Frontal cortex (tissue), 4 donors: ENCODE data around the gene KLHL10. TPM values are rescaled to one million over a fixed set of nuclear protein-coding genes. Genes with fewer than 3 reads are reported as not detected.

Experiments
- DNase-seq, 2 donors: peaks; one replicate each; pipeline ENCODE4 v3.0.0; 2012; ENCODE audit warnings: low spot score in 2 of 2
- FAIRE-seq: peaks from 2 replicates; lab custom pipeline; 2012; peaks lifted over from hg19 to GRCh38; lab: Jason Lieb, UNC
- total RNA-seq: library from RNA; depleted of rRNA; stranded (reverse); fragments of >200 nt; gene quantifications from one replicate; pipeline ENCODE4 v1.2.3, GENCODE V29; 2014
- donor health status: control.
- donor health status: control.
- donor health status: control.

KLHL10 gene
- total RNA-seq = under 0.01 TPM

DNA sequence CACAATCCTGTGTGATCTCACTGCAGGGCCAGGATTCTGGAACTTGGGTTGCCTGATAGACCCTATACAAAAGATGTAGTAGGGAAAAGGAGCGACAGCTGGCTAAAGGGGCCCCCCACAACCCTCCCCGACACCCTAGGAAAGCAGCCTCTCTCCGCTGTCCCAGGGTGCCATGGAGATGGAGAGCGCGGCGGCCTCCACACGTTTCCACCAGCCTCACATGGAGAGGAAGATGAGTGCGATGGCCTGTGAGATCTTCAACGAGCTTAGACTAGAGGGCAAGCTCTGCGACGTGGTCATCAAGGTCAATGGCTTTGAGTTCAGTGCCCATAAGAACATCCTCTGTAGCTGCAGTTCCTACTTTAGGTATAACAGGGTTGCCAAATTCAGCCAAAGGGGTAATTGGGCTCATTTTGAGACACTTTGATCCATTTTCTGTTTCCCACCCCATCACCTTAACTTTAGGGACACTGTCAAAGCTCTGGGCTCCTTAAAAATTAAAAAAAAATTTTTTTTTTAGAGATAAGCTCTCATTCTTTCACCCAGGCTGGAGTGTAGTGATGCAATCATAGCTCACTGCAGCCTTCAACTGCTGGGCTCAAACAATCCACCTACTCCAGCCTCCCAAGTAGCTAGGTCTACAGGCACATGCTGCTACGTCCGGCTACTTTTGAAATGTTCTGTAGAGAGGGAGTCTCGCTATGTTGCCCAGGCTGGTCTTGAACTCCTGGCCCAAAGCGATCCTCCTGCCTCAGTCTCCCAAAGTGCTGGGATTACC, at the start of gene KLHL10:
Gene KLHL10, plus strand, starts transcription at position 65 of the 778 bp plus-strand sequence. Its CDS starts 108 bp downstream, at position 173.
- DNase-seq (no peak), FAIRE-seq (no peak)

DNA sequence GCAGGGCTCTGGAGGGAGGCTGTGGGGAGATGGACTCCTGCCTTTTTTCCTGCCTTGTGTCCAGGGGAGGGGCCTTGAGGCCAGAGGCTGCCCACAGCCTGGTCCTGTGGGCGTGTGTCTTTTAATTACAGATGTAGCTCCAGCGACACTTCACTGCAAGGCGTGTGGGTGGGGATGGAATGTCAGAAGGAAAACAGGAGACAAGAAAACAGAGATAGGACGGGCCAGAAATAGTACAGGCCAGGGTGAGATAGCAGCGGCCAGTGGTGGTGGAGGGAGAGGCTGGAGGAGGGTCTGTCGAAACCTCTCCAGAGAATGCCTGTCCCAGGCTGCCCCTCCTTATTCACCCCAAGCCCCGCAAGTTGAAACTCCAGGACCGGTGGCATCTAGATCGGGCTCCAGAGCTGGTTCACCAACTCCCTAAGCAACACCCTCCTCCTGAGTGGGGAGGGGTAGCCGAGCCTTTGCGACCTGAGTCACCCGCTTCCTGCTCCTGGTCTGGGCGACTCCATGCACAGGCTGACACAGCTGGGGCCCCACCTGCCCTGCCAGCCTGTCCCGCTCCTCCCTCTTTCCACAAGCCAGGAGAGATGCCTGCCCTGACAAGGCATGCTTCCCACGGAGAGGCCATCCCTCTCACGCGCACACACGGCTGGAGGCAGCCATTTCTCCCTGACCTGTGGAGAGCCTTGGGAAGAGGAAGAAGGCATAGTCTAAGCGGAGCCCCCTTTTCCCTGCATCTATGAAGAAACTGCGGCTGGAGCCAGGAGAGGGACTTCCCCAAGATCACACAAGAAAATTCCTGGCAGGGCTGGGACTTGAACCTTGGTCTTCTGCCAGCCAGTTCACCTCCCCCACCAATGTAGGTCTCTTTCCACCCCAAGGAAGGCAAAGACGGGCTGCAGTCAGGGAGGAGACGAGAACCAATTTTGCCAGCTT, 44.5 kb upstream of the KLHL10 start:
- DNase-seq (no peak), FAIRE-seq (no peak)

DNA sequence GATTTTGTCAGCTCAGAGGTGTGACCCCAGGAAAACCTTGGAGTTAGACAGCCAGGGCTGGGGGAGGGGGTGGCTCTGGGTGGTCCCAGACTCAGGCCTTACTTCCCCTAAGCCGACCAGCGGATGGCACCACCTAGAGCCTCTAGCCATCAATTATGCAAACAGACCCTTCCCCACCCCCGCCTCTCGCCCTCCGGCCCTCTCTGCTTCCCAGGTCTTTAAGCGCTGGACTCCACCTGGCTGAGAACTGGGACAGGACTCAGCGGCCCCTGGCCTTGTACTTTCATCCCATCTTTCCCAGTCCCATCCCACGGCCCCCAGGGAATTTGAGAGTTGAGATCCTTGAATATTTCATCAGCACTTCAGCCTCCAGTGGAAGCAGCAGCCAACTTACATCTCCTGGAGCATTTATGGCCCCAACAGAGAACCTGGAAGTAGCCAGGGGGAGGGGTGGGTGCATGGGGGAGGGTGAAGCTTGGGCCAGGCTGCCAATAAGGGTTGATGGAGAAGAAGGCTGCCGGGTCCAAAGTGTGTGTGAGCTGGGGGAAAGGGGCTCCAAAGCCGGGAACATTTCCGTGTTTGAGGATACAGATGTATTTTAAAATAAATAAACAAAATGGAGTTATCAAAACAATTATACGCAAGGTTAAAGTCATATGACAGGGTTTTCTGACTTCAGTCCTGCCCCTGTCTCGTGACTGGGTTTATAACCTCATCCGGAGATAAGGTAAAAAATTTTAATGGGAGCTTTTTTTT, 43.7 kb upstream of the KLHL10 start:
- FAIRE-seq (no peak), DNase-seq (no peak)

DNA sequence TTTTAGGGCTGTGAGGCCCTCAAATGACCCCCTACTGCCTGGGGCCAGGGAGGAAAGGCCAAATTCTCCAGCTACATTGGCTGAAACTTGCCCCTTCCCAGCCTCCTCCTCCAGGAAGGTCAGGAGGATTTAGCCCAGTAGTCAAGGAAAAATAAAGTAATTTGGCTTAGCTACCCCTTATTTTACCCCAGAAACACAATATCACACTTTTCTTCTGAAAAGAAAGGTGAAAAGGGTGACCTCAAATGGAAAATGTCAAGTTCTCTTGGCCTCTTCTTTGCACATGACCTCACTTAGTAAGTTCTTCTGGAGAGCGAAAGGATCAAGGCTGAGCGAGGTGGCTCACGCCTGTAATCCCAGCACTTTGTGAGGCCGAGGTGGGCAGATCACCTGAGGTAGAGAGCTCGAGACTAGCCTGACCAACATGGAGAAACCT, 43.1 kb upstream of the KLHL10 start:
- DNase-seq (no peak), FAIRE-seq (no peak)

DNA sequence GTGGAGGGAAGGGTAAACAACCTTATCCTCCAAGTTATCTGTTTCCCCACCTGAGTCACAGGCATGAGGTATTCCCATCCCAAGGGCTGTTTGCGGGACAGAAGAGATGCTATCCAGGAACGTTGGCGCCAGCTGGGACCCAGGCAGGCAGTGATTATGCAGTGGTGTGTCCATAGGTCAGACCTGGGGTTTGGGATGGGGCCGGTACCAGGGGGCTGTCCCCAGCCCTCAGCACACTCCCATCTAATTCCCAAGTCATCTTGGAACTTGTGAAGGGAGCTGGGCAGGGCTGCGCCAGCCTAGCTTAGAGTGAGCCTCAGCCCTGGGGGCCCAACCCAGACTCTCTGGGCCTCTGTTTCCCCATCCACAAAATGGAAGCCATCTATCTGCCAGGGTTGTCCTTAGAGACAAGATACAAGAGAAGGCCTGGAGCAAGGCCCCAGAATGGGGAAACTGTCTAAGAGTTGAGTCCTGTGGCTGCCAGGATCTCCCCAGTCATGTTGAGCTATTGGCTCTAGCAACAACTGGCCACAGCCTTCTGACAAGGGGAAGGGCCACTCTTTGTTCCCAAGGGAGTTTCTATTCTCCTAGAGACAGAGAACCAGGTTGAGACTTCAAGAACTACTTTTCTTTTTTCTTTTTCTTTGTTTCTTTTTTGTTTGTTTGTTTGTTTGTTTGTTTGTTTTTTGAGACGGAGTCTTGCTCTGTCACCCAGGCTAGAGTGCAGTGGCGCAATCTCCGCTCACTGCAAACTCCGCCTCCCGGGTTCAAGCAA, 41.3 kb upstream of the KLHL10 start:
- FAIRE-seq (no peak), DNase-seq (no peak)

DNA sequence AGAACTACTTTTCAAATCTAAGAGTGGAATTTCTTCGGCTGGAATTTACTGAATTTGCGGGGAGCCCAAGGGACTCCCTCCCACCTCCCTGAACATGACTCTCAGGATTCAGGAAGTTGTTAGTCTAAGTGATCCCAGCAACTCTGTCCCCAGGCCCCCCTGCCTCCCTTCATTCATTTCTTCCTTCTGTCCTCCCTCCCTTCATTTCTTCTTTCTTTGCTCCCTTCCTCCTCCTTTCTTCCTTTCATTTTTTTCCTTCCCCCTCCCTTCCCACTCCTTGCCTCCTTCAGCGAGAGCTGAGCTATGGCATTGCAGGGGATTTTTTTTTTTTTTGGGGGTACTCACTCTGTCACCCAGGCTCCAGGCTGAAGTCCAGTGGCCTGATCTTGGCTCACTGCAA, 40.2 kb upstream of the KLHL10 start:
- no peak for FAIRE-seq

DNA sequence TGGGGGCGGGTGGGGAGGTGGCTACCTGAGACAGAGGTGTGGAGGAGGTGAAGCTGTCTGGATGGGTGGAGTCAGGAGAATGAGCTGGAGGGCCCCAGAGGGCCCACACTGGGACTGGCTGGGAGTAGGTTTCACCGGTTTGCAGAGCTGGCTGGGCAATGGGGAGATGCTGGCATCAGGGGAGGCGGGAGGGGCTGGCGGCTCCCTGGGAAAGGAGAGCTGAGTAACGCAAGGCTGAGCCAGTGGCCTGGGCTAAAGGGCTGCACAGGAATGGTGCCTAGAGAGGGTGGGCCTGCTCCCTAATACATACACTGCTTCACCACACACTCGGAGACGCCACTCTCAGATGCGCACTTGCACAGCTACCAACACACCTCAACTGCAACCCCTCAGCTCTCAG, 38.3 kb upstream of the KLHL10 start:
- no peak for FAIRE-seq

More for the DNA sequence above, 40.2 kb upstream of the KLHL10 start:
- DNase-seq = no peak

DNA sequence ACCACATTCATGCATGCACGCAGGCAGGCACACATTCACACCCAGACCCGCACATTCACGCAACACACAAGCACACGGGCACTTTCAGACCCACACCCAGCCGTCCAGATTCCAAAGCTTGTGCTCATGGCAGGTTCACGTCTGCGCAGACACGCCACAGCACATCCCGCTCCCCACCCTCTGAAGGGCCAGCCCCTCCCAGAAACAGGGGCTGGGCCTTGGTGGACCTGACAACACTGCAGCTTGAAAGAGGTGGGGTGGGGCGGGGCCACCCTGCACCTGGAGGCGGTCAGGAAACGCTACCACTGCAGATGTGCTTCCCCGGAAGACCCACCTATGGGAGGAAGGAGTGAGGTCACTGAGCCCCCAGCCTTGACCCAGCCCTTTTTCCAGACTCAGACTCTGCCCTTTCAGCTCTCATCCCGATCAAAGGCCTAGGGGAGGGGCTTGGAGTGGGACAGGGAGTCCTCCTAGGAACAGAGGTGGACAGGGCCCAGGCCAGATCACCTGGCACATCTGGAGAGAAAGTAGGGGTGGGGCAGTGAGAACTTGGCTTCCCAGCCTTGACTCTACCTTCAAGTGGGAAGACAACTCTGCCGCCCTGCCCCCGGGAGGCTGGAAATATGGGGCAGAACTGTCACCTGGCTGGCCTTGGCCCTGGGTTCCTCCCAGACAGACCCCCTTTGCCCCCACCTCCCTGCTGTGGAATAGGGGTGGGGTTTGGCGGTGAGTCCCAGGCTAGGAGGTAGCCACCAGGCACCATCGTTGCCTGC, 36.8 kb upstream of the KLHL10 start:
- no peak for FAIRE-seq

More for the DNA sequence above, 38.3 kb upstream of the KLHL10 start:
- DNase-seq = no peak

DNA sequence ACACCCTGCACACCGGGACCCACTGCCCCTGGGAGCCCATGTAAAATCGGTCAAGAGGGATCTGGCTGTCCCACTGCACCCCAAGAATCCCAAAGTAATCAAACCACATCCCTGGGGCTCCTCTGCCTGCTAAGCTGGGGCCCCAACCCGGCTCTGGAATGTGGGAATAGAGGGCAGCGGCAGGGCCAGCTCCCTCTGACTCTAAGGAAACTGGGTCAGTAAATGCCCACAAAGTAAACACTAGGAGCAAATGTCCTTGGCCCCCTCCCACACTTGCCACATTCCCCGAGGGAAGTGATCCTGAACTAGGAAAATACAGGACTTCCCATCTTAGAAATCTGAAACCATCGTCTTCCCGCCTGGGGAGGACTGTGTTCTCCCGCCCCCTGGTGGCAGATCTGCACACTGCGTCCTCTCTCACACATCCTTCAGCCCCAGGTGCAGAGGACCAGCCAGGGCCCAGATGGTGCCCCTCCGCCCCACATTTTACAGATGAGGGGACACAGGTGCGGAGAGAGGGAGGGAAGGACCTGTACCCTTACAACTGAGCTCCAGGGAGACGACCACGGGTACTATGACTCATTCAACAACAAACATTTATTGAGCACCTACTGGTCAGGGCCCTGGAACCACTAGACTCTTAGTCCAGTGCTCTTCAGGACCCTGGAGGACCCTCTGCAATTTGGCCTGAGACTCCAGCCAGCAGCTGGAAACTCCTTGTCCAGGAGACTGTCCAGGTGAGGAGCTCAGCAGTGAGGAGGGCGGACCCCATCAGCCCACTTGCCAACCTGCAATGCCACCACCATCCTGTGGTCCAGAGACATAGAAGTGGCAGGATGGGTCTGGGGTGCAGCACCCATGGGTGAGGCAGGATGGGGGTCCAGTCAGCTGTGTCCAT, 36.0 kb upstream of the KLHL10 start:
- FAIRE-seq (no peak), DNase-seq (peak; percentile 75 to 85)

More for the DNA sequence above, 36.8 kb upstream of the KLHL10 start:
- DNase-seq = no peak

DNA sequence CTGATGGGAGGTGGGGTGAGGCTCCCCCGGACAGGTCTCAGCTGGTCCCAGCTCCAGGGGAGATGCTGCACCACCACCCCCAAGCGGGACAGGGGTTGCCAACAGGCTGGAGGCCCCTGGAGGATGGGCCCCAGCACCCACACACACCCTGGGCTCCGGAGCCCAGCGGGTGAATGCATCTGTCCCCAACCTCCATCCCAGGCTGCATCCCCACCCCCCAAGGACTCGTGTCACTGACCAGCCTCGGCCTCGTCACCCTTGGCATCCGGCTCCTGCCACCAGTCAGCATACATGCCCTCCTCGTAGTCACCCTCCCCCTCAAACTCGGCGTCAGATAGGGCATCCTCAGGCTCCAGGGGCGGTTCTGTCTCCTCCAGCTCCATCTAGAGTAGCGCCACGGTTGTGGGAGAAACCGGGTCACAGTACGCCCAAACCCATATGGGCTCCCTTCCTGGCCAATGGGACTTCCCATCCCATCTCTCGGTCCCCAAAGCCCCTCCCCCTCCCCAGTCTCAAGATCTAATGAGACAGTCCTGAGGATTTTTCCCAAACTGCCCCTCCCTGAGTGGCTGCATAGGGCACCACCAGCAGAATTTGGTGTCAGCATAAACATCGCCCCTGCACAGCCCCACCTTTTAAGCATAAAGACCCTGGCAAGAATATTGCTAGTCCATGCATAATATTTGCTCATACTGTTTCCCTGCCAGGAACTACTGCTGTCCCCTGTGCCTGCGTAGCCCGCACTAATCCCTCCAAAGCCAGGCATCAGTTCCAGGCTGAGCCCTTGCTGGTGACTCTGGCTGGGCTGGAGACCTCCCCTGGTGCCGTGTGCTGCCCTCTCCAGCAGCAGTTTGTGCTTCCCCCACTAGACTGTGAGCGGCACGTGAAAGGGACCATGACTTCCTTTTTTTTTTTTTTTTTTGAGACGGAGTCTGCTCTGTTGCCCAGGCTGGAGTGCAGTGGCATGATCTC, 34.3 kb upstream of the KLHL10 start:
- FAIRE-seq (no peak), DNase-seq (no peak)

DNA sequence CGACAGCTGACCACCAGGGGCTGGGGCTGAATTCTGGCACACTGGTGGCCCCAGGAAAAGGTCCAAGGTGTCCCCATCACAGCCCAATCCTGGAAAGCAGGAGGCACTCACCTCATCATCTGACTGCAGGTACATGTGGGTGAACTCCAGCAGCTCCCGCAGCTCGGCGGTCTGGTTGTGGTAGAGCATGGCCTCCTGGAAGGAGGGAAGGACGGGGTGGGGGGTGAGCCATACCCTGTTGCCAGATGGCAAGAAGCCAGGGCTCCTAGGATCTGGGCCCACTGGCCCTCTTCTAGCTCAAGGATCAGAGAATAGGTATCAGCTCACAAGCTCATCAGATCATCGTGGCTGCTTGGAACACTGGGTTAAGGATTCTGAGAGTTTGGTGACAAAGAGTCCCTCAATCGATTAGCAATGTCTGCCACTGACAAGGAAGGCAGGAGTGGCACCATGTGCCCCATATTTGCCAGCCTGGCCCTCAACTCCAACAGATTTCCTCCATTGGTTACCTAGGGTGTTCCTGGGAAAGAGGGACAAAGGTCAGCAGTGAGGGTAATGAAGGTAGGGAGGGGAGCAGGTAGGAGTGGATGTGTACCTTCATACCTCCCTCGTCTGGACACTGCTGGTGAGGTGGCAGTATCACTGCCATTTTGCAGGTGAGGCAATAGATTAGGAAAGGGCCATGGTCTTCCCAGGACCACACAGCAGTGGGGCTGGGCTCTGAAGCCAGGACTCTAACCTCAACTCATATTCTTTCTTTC, 30.8 kb upstream of the KLHL10 start:
- FAIRE-seq (no peak), DNase-seq (no peak)

DNA sequence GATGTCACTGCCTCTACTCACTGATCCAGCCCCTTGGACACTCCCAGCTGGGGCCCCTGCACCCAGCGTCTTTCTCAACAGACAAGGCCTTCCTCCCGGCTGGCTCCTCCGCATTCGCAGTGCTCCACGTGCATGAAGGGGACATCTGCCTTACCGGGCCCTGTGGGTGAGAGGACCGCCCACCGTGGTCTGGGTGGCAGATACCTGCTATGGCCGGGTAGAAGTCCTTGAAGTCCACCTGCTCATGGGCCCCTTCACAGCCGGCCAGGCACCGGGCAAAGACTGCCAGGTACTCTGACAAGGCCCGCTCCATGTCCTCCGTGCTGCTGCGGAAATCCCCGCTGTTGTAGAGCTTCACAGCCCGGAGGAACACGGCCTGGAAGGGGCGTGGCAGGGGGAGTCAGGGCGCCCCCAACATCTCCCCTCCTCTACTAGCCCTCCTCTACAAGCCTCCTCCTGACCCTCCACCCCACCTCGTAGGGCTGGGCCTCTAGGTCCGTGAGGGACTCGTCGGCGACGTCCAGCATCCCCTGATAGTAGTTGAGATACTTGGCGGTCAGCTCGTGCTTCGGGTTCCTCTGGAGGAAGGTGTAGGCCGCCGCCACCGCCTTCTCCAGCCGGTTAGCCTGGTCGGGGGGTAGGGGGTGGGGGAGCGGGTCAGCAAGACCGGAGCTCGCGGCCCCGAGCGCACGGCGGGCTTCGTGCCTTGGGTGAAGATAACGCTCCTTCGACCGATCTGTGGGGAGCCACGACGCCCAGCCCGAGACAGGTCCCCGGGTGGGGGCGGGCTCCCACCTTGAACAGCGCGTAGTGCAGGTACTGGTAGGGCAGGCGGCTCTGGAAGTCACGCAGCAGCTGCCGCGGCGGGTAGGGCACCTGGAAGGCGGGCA, 26.7 kb upstream of the KLHL10 start:
- FAIRE-seq = no peak
- DNase-seq = no peak

DNA sequence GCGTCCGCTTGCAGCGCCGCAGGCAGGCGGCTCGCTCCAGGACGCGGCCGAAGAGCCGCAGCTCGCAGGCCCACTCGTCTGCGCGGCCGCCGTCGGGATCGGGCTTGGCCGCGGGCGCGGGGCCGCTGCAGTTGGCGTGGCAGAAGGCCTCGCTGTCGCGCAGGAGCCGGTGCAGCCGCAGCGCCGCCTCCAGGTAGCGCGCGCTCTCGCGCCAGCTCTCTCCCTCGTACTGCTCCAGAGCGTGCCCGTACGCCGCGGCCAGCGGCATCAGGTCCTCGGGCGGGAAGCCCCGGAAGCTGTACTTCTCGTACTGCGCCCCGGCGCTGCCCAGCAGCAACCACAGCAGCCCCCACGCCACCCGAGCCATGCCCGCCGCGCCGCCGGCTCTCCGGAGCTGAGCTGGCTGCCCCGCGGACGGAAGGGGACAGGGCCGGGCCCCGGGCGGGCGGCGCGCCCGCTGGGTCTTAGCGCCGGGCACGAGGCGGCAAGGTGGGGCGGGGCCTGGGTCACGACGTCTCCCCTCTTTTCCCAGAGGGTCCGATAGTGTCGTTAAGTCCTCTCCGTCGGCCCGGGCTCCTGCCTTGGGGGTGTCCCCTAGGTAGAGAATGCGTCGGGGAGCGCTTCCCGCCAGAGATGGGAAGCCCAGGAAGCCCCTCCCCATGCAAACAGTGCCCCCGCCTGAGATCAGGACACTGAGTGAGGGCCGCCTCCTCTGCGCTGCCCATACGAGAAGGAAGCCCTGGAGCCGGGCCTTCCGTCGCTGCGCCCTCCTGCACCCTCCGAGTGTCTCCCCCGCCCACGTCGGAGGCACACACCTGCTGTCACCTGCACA, 25.9 kb upstream of the KLHL10 start, which contains the start of gene P3H4:
Gene P3H4, minus strand, starts transcription at position 401 of the 832 bp plus-strand sequence. Its CDS starts 34 bp downstream, at position 367.
- FAIRE-seq = no peak
- peak; percentile 81 for DNase-seq
